NCI-H2107 (cell line): ENCODE results near the gene ABCC11.

Experiments used
- DNase-seq: peaks from one replicate; lab custom pipeline; 2025; lab: John Stamatoyannopoulos, UW

The ABCC11 gene

GRCh38 chr16:48161906-48162305 lies 85.4 kb downstream of the ABCC11 start:
- DNase-seq = no peak

GRCh38 chr16:48160575-48160974 lies 86.8 kb downstream of the ABCC11 start:
- DNase-seq = no peak

- DNase-seq = no peak
Measured at GRCh38 chr16:48158296-48158695, 89.0 kb downstream of the ABCC11 start.

- DNase-seq = no peak
Measured at GRCh38 chr16:48157794-48158193, 89.5 kb downstream of the ABCC11 start.

- DNase-seq = no peak
Measured at GRCh38 chr16:48157302-48157701, 90.0 kb downstream of the ABCC11 start.

- peak; percentile 61 for DNase-seq
Measured at GRCh38 chr16:48156790-48157209, 90.5 kb downstream of the ABCC11 start.

- no peak for DNase-seq
Measured at GRCh38 chr16:48155926-48156789, 91.2 kb downstream of the ABCC11 start, which contains the start of gene ABCC12. Gene ABCC12 (minus strand): TSS chr16:48155993. CDS start chr16:48146424, 9,569 bp downstream.

GRCh38 chr16:48153774-48154173 lies 93.6 kb downstream of the ABCC11 start:
- DNase-seq = no peak

GRCh38 chr16:48152226-48152625 lies 95.1 kb downstream of the ABCC11 start:
- DNase-seq = no peak

- DNase-seq = no peak
Measured at GRCh38 chr16:48150707-48151106, 96.6 kb downstream of the ABCC11 start.

GRCh38 chr16:48146710-48147109 lies 100.6 kb downstream of the ABCC11 start:
- no peak for DNase-seq

- no peak for DNase-seq
Measured at GRCh38 chr16:48146131-48146530, 101.2 kb downstream of the ABCC11 start.

- DNase-seq = no peak
Measured at GRCh38 chr16:48143812-48144368, 103.4 kb downstream of the ABCC11 start.

GRCh38 chr16:48140821-48141220 lies 106.5 kb downstream of the ABCC11 start:
- DNase-seq = no peak

- DNase-seq = no peak
Measured at GRCh38 chr16:48139517-48139916, 107.8 kb downstream of the ABCC11 start.

GRCh38 chr16:48138543-48138942 lies 108.8 kb downstream of the ABCC11 start:
- no peak for DNase-seq

GRCh38 chr16:48137822-48138221 lies 109.5 kb downstream of the ABCC11 start:
- no peak for DNase-seq

GRCh38 chr16:48136547-48137360 lies 110.6 kb downstream of the ABCC11 start:
- DNase-seq = no peak

GRCh38 chr16:48133455-48134211 lies 113.7 kb downstream of the ABCC11 start:
- DNase-seq = no peak

GRCh38 chr16:48132696-48133095 lies 114.6 kb downstream of the ABCC11 start:
- DNase-seq = no peak

GRCh38 chr16:48131201-48131935 lies 116.0 kb downstream of the ABCC11 start:
- DNase-seq = no peak
